Measurements from ENCODE around the gene WDR12. TPM values are rescaled to one million over a fixed set of nuclear protein-coding genes. Genes with fewer than 3 reads are reported as not detected.
A peak's percentile ranks its signal among the peaks of the same experiment; 100 is the strongest.

The WDR12 gene
- total and polyA plus RNA-seq, 9 of the 15 experiments (the other 6 are each of a cell fraction or from before 2014, with no cell fraction given) = 109 to 554 (median 174) TPM

DNA sequence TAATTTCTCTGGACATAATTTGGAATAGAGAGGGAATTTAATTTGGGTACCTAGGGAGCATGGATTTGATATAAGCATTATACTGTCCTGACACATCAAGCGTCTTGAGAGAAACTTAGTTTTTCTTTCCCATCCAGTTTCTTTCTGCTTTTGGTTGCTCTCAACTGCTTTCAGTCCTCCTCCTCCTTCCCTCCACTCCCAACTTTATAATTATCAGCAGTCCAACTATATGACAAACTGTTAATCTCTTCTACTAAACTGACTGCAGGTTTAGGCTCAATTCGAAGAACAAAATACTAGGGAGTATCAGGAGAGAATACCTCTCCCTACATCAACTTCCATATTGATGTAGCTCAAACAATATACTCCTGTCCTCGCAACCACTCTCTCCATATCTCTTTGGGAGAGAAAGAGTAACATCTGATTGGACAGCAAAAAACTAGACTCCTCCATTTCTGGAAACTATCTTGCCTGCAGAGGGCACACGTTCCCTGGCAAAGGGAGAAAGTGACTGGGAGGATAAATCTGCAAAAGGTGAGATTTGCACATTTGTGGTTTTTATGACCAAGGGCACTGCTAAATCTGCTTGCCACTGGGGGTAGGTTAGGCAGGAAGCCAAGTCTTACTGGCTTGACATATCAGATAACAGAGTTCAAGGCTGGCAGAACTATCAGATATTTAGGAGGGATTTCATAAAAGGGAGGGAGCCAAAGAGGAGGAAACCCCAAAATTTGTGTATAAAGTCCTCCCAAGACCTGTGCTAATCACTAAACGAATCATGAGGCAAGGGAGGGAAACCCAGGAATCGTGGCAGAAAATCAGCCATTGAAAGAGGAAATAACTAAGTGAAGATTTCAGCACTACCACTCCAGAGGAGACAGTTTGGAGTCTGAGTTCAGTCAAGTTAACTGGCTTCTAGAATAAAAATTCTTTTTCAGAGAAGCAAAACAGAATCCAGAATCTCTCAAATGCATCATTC is 79.9 kb downstream of the WDR12 start:
- H4K20me1 ChIP-seq (replicated peaks; ENCODE audit: control insufficient read depth, insufficient read depth, low read length) = no peaks in the 10 kb centered on the region
- no peak overlapping the region for H3K4me2 ChIP-seq (ENCODE audit: insufficient read depth, low read length)
- BruUV-seq (replicated peaks) = no TSS peak
- ATAC-seq (peak; percentile 90), FAIRE-seq (no peak), DNase-seq (ENCODE audit: extremely low read depth in 1 of 4, low spot score in 3 of 4) (peak; percentile 21 to 62 (median 41))
- H3K4me1 ChIP-seq (replicated peaks in 1 of 2; ENCODE audit: control insufficient read depth in 2 of 2, insufficient read depth in 2 of 2, low read length in 2 of 2) = no peaks in the 10 kb centered on the region
- H3K36me3 ChIP-seq (ENCODE audit: control insufficient read depth, insufficient read depth, low read length) = no peaks in the 10 kb centered on the region
- WGBS (ENCODE audit: insufficient coverage, low coverage, missing lambda C conversion rate) = 2% methylated on average over 6 of the region's 6 CpGs
- no peaks in the 10 kb centered on the region for H3K79me2 ChIP-seq (ENCODE audit: control insufficient read depth, insufficient read depth, low read length)
- no peak overlapping the region for H3K9ac ChIP-seq (ENCODE audit: insufficient read depth in 1 of 2, low read depth in 2 of 2, low read length in 2 of 2)
- H3K27me3 ChIP-seq (ENCODE audit: control insufficient read depth in 2 of 2, insufficient read depth in 2 of 2, low read length in 2 of 2) = no peaks in the 10 kb centered on the region
- H2AFZ ChIP-seq (ENCODE audit: low read depth, low read length) = peak overlapping the region; percentile 51; the same call in 1 of the 2 replicates
- H3K9me1 ChIP-seq (ENCODE audit: control insufficient read depth, insufficient read depth, low read length) = no peaks in the 10 kb centered on the region
- in situ Hi-C loops (cut with MboI) (no loop called here), intact Hi-C loops (cut with micrococcal nuclease) (loop anchor here (2.0 to 5.0 kb wide), 4 partner anchors 244 to 621 kb away; no protein-coding TSS in a partner anchor)
- ChIA-PET POLR2A (no interaction called here), CTCF (ENCODE audit: low intra/inter-chr PET ratio) (interaction anchor here (0.5 kb wide), 1 partner anchor 40 kb away, joined by 3 read pairs; the partner anchor contains the start of gene ICA1L)
- no peaks in the 10 kb centered on the region for H3K9me3 ChIP-seq (replicated peaks; ENCODE audit: control insufficient read depth, insufficient read depth, low read depth, low read length)
- H3K4me3 ChIP-seq = no peak overlapping the region
- H3K27ac ChIP-seq (ENCODE audit: extremely low read depth, low read depth, low read length) = no peak overlapping the region
- TF ChIP-seq REST (IDR thresholded peaks at IDR 0.05; ENCODE audit: borderline replicate concordance) (peak; percentile 76; the same call in 1 of the 2 replicates), REST (CRISPR knock-in tag; IDR thresholded peaks at IDR 0.05; ENCODE audit: low read depth) (no peak), ZBTB8A (IDR thresholded peaks at IDR 0.05; ENCODE audit: partially characterized antibody) (no peak), IRF2 (CRISPR knock-in tag; IDR thresholded peaks at IDR 0.05) (no peak), PTTG1 (tag; IDR thresholded peaks at IDR 0.05; ENCODE audit: low read depth) (no peak), NFIC (IDR thresholded peaks at IDR 0.05) (0 out of 2 replicates have a peak, but pooled peaks have one; percentile 10), KDM1A (IDR thresholded peaks at IDR 0.05) (peak; percentile 38 to 53; a peak in 3 of 4 replicates), CBFB (CRISPR knock-in tag; IDR thresholded peaks at IDR 0.05) (no peak), CTCF (IDR thresholded peaks at IDR 0.05 in 2 of 3, conservative IDR thresholded peaks at IDR 0.05 in 1 of 3; ENCODE audit: insufficient read depth in 2 of 3, low read depth in 1 of 3, low read length in 3 of 3) (peak; percentile 56 to 76 (median 59); a peak in 5 of 6 replicates), ARID2 (IDR thresholded peaks at IDR 0.05) (no peak)

Data from K562 (cell line).